Muscle of leg (tissue), 11 donors: Measurements from ENCODE around the gene PMEPA1. TPM values are rescaled to one million over a fixed set of nuclear protein-coding genes. Genes with fewer than 3 reads are reported as not detected.

Experiments used
- DNase-seq: peaks from one replicate; pipeline ENCODE4 v3.0.0; 2013
- H3K27ac ChIP-seq: one replicate; pipeline ENCODE4 v1.5.1; 2013; ENCODE audit warnings: mild to moderate bottlenecking, low read length, control low read depth
- H3K27me3 ChIP-seq: one replicate; pipeline ENCODE4 v1.6.1; 2013; ENCODE audit warnings: low read length; ENCODE audit not compliant: control insufficient read depth, insufficient read depth
- H3K36me3 ChIP-seq: one replicate; pipeline ENCODE4 v1.6.1; 2013; ENCODE audit warnings: low read length; ENCODE audit not compliant: control insufficient read depth, insufficient read depth
- H3K4me1 ChIP-seq: one replicate; pipeline ENCODE4 v1.6.1; 2013; ENCODE audit warnings: low read length; ENCODE audit not compliant: control insufficient read depth, insufficient read depth
- H3K4me3 ChIP-seq: one replicate; pipeline ENCODE4 v1.5.1; 2013; ENCODE audit warnings: low read length, control low read depth
- H3K9me3 ChIP-seq: replicated peaks from 2 replicates; pipeline ENCODE4 v1.6.1; 2013; ENCODE audit warnings: low read depth, low read length; ENCODE audit not compliant: control insufficient read depth
- WGBS: methylation state at CpG from one replicate; pipeline ENCODE4 v1.1.5; 2013; ENCODE audit warnings: missing lambda C conversion rate; ENCODE audit not compliant: insufficient coverage; 5-methylcytosine and 5-hydroxymethylcytosine counted together
- polyA plus RNA-seq, 8 donors: library from polyadenylated mRNA; unstranded; fragments of 120-200 nt; gene quantifications; one replicate each; pipeline versions ENCODE4 v1.2.1 to v1.2.3, GENCODE V29; 2013; ENCODE audit warnings: inconsistent platforms in 1 of 8, low replicate concordance in 1 of 8; ENCODE audit not compliant: insufficient read length in 8 of 8, insufficient read depth in 1 of 8
- total RNA-seq: library from RNA; stranded (reverse); fragments of 120-200 nt; gene quantifications from one replicate; pipeline ENCODE4 v1.2.4, GENCODE V29; 2013

Gene PMEPA1
- total and polyA plus RNA-seq, 9 donors, result 8.2 to 29.4 (median 23.3) TPM

- no peak for DNase-seq
- no peak overlapping the region for H3K27ac ChIP-seq
- 55% methylated on average over 4 of the region's 5 CpGs for WGBS
- H3K4me1 ChIP-seq, result peaks cover 10% of the 10 kb centered on the region
- no peaks in the 10 kb centered on the region for H3K36me3 ChIP-seq
- no peak overlapping the region for H3K4me3 ChIP-seq
- no peaks in the 10 kb centered on the region for H3K27me3 ChIP-seq
- no peaks in the 10 kb centered on the region for H3K9me3 ChIP-seq
Observed at GRCh38 chr20:57598491-57598890, 111.3 kb downstream of the PMEPA1 start.

Other genes starting within 250 kb of the PMEPA1 start
- 0.04 TPM for gene CTCFL, start 184.9 kb downstream of the PMEPA1 start, total RNA-seq
- gene CTCFL, start 184.9 kb downstream of the PMEPA1 start, polyA plus RNA-seq, result under 1 TPM in 7 of 8 donors, not detected in 1; 0.07 to 0.24 (median 0.21) TPM
- gene PCK1, start 148.9 kb downstream of the PMEPA1 start, total RNA-seq, result 0.13 TPM
- gene PCK1, start 148.9 kb downstream of the PMEPA1 start, polyA plus RNA-seq, result 1 to 10 TPM in 1 of 8 donors, under 1 TPM in 6, not detected in 1; 0.05 to 1.5 (median 0.20) TPM
- gene ZBP1, start 89.6 kb downstream of the PMEPA1 start, total RNA-seq, result 0.13 TPM
- gene ZBP1, start 89.6 kb downstream of the PMEPA1 start, polyA plus RNA-seq, result under 1 TPM in 5 of 8 donors, not detected in 3; 0.04 to 0.18 (median 0.10) TPM